SH-SY5Y (cell line): ENCODE results near the gene GAK.

Experiments
- GATA2 ChIP-seq: IDR thresholded peaks from 2 replicates; pipeline ENCODE4 v1.6.1; 2011; ENCODE audit warnings: mild to moderate bottlenecking, low read depth, low read length
- GATA3 ChIP-seq: IDR thresholded peaks from 2 replicates; pipeline ENCODE4 v1.6.1; 2011; ENCODE audit warnings: low read depth, mild to moderate bottlenecking, low read length, moderate library complexity

GRCh38 chr4:887034-887763 is 44.9 kb downstream of the GAK start:
- TF ChIP-seq GATA2, result no peak
- TF ChIP-seq GATA3, result no peak
